CD4-positive, alpha-beta T cell treated with Interleukin-17A for 4 hours (primary cell): ENCODE results near the gene TOB2.
"Not testable (repeated sequence)": the region's sequence is repeated elsewhere in the genome, so short reads cannot be mapped to it uniquely, and the experiment has no call there.

Experiments
- DNase-seq: peaks from one replicate; pipeline ENCODE4 v3.0.0-alpha.2; 2020; ENCODE audit warnings: mixed read lengths

The TOB2 gene

DNA sequence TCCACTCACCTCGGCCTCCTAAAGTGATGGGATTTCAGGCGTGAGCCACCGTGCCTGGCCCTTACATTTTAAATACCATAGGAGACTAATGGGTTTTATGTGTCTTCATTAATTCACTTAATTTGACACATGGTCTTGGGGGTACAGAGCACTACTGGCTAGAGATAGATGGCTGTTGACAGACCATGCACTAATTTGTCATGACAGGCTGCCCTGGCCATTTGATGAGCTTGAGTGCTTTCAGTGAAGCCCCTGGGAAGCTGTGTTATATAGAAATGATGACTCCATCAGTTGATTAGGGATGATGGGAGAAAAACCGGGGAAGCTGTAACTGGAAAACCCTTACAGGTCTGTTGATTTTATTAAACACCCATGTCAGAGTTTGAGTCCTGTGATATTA, 15.3 kb upstream of the TOB2 start:
- DNase-seq = no peak

DNA sequence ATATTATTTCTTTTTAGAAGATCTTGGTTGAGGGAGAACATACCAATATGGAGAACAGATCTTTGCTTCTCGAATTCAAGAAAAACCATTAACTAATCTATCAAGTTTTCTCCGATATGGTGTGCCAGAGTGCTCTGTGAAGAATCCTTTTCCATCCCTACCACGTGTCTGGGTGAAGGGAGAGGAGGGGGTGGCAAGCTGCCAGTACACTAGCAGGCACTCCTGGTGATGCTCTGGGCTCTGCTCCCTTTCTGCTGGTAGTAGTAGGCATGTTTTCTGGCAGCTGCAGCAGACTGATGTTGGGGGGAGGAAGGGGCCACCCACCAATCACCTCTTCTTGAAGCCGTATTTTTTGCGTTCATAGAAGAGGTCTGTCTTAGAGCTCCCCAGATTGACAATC, 13.5 kb upstream of the TOB2 start:
- DNase-seq = not testable (repeated sequence)

GRCh38 chr22:41459431-41459830, 12.8 kb upstream of the TOB2 start:
- DNase-seq = no peak

DNA sequence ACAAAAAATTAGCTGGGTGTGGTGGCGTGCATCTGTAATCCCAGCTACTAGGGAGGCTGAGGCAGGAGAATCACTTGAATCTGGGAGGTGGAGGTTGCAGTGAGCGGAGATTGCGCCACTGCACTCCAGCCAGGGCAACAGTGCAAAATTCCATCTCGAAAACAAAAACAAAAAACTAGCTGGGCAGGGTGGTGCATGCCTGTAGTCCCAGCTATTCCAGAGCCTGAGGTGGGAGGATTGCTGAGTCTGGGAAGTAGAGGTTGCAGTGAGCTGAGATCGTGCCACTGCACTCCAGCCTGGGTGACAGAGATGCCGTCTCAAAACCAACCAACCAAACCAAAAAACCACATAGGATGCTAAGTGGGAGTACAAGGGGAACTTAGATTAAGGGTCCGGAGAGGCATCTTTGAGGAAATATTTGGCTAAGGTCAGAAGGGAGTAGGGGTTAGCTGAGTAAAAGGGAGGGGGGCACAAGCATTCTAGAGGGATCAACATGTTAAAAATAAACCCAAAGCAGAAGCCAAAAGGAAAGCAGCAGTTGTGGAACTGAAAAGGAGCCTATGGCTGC, 11.6 kb upstream of the TOB2 start:
- DNase-seq = no peak

DNA sequence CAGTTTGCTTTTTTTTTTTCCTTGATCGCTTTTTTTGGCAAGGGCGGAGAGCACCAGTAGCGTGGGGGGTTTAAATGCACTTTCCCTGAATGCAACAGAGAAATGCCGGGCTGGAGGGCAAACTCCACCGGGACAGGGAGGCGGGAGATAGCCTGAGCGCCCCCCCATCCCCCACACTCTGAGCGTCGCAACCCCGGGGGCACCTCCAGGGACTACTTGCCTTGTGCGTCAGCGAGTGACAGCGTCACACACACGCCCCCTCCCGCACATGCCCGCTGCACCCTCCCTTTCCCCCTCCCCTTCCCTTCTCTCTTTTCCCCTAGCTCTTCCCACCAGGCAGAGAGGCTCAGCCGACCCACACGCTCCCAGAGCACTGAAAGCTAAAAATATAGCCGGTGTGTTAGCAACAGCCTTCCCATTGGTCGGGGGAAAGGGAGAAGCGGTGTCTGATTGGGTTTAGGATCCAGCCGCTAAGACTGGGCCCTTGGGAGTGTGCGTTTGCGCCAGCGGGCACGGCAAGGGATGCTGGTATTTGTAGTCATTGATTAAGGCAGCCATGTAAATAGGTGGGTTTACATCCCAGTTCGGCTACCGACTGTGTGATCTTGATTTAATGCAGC, 1.7 kb upstream of the TOB2 start:
- peak; percentile 91 for DNase-seq

DNA sequence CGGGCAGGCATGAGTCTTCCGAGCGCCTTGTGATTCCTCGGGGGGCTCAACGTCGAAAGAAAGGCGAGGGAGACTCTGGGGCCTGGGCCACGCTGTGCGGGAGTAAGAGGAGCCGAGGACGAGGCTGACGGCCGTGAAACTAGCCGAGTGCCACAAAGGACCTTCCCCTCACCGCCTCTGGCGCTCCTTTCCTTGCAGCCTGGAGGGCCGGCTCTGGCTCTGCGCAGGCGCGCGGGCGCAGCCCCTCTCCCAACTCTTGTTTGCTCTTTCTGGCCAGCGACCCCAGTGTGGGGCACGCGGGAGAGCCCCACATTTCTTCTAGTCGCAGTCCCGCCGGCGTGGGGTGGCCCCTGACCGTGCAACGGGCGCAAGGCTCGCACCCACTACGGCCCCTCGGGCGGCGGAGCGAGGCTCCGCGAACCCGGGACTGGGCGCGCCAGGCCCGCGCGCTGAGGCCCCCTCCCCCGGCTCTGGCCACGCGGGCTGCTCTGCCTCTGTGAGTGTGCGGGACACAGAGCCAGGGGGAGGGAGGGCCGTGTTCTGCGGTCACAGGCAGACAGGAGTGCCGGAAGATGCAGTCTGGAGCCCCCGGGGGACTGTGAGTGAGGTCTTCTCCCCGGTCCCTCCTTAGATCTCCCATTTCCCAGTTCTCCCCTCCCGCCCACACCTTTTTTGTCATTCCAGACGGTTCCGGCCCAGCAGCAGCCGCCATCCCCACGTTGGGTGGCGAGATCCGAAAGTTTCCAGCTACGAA, 1.0 kb upstream of the TOB2 start:
- DNase-seq = peak; percentile 72

DNA sequence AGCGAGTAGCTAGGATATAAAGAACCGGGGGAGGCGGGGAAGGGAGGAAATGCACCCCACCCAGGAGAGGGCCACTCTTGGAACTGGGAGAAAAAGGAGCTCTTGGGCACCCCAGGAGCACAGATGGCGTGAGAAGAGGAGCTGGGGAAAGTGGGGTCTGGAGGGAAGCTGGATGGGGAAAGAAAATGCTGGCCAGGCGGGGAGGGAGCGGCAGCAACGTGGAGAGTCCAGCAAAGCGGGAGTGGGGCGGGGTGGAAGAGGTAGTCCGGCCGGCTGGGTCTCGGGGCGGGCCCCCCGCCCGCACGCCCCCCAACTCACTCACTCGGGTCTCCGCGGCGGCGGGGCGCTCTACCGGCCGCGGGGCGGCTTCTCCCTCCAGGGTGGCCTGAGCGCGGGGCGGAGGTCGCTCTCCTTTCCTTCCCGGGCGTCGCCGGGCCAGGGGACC, 522 bp downstream of the TOB2 start:
- no peak for DNase-seq

DNA sequence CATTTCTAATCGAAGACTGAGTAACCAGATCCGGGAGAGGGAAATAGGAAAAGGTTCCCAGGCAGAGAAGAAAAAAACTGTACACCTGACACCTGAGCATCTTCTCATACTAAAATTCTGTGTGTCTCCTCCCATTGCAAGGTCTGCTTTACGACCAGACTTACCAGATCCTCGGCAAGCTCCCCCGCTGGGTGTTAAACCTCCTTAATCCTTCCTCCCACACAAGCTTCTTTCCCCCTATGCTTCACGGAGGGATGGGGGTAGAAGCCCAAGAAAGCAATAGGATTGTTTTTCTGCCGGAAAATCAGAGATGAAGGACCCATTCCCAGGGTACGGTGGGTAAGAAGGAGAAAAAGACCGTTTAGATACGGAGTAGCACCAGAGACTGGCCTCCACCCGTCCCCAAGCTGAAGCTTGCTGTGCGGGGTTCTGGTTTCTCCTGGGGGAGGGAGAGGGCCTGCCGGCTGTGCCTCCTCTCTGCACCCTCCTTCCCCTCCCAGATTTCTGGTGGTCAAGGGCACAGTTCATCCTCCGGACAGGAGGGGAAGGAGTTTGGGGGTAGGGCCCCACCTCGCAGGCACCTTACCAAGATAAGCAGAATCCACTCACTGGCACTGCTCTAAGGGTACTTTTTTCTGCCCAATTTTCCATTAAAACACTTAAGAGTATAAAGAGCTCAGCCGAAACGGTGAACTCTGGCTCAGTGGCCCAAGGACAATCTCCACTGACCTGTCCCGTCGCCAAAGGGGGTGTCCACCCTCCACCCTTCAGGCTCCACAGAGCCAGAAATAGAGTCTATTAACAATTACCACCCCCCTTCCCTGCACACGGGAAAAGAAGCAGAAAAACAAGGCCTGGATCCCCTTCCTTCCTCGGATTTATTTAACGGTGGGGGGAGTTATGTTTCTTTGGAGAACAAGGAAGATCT, 1.2 kb downstream of the TOB2 start:
- peak; percentile 25 for DNase-seq

GRCh38 chr22:41444360-41445128, 2.1 kb downstream of the TOB2 start:
- DNase-seq = peak; percentile 89

GRCh38 chr22:41442240-41442792, 4.3 kb downstream of the TOB2 start:
- DNase-seq = no peak

GRCh38 chr22:41440511-41440910, 6.1 kb downstream of the TOB2 start:
- not testable (repeated sequence) for DNase-seq

DNA sequence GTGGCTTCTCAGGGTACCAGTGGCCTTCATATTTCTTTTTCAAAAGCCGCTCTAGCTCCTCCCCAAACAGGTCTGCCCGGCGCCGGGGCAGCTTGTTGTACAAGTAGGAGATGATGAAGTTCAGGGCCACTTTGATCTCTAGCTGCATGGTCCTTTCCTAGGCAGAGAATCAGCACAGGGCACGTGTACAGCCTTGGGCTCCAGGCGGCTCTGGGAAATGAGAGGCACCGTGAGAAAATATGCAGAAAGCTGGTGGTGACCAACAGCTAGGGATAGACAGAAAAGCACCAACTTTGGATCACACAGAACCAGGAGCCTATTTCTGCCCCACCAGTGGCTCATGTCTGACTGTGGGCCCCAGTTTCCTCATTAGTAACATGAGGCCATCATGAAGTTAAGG, 9.4 kb downstream of the TOB2 start:
- no peak for DNase-seq

DNA sequence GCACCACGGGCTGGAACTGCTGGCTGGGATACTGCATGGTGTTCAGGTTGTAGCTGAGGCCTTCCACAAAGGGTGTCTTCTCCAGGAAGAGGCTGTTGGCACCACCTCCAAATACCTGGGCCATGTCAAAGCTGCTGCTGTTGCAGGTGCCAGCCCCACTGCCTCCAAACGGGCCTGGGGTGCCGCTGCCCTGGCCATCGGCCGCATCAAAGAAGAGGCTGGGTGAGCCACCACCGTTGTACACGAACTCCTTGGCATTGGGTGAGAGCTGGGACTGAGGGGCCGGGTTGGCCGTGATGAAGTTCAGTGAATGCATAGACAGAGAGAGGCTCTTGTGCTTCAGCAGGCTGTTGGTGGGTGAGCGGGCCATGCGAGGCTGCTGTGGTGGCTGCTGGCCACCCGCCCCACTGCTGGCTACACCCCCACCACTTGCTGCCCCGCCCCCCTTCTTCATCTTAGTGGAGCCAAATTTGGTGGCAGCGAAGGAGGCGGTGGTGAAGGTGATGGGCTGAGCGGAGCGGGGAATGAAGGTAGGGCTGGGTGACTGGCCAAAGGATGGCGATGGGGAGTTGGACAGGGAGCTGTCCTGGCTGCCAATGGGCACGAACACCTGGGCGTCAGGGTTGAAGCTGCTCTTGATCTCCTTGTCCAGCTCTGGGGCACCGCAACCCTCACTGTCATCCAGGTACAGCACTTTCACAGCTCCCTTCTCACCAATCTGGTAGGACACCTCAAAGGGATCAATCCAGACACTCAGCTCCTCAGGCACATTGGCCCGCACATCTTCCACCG, 10.1 kb downstream of the TOB2 start:
- DNase-seq = no peak

DNA sequence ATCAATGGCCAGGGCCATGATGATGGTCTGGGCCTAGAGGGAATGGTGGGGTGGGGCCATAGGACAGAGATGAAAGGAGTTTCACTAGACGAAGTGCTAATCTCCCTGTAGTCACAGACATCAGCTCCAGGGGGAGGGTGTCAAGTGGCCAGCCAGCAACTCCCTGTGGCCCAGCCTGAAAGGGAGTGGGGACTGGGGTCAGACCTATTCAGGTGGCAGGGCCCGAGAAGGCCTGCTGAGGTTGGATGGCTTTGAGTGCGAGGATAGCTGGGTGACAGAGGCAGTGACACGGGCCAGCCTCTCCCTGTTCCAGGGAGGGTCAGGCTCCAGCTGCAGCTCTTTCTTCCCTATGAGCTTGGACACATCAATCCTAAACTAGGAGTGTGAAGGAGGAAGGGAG, 11.0 kb downstream of the TOB2 start:
- DNase-seq = no peak

DNA sequence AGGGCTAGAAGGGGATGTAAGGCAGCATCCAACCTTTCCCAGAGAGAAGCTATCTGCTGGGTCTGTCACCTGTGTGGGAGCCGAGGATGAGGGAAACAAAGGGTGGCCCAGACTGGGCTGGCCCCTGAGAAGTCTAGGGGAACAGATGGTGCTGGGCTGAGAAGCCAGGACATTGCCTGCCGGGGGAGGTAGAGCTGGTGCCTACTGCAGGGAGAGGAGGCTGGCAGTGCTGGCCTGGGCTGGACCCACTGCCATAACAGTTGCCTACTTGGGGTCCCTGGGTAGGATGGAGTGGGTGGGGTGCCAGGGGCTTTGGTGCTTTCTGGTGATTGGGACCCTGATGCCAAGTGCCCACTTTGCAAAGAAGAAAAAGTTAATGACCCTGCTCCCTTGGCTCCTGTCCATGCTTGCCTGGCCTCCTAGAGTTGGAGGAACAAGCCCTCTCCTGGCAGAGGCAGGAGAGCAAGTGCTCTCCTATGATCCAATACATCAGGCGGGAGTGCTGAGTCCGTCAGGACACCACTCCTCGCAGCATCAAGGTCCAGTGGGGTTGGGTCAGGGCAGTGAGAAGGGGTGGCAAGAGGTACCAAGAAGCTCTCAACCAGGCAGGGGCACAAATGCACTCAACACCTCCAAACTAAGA, 12.1 kb downstream of the TOB2 start:
- not testable (repeated sequence) for DNase-seq

DNA sequence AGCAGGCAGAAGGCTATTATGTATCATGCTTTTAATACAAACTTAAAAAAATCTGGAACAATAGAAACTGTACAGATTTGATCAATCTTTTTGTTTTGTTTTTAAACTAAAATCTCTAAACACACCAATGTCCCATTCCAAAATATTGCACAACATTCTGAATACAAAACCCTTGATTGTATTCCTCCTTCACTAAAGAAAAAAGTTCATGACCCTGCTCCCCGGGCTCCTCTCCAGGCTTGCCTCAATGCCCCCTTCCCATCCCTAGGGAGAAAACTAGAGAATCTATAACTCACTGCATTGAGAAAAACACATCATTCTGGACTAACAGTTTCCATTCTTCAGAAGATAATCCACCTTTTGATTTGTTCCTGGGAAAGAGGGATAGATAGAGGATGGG, 13.1 kb downstream of the TOB2 start:
- DNase-seq = not testable (repeated sequence)

GRCh38 chr22:41431656-41432055, 14.9 kb downstream of the TOB2 start:
- DNase-seq = no peak

DNA sequence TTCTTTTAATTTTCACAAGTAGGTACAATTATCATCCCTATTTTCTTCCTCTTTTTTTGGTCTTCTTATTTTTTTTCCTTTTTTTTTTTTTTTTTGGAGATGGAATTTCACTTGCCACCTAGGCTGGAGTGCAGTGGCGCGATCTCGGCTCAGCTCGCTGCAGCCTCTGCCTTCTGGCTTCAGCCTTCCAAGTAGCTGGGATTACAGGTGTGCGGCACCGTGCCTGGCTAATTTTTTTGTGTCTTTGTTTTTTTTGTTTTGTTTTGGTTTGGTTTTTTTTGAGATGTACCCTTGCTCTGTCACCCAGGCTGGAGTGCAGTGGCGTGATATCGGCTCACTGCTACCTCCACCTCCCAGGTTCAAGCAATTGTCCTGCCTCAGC, 16.7 kb downstream of the TOB2 start:
- no peak for DNase-seq

GRCh38 chr22:41429232-41429950, 17.2 kb downstream of the TOB2 start:
- DNase-seq = no peak
